SH-SY5Y (cell line): ENCODE results near the gene ARL17A.
"Not testable (repeated sequence)": the region's sequence is repeated elsewhere in the genome, so short reads cannot be mapped to it uniquely, and the experiment has no call there.

Experiments used
- GATA2 ChIP-seq: IDR thresholded peaks from 2 replicates; pipeline ENCODE4 v1.6.1; 2011; ENCODE audit warnings: mild to moderate bottlenecking, low read depth, low read length
- GATA3 ChIP-seq: IDR thresholded peaks from 2 replicates; pipeline ENCODE4 v1.6.1; 2011; ENCODE audit warnings: low read depth, mild to moderate bottlenecking, low read length, moderate library complexity

Gene ARL17A

GRCh38 chr17:46579083-46580075 is at the start of gene ARL17A:
ARL17A (minus strand) TSS chr17:46579691; CDS start chr17:46576322, 3,369 bp downstream.
- TF ChIP-seq GATA3, GATA2: not testable (repeated sequence)

DNA sequence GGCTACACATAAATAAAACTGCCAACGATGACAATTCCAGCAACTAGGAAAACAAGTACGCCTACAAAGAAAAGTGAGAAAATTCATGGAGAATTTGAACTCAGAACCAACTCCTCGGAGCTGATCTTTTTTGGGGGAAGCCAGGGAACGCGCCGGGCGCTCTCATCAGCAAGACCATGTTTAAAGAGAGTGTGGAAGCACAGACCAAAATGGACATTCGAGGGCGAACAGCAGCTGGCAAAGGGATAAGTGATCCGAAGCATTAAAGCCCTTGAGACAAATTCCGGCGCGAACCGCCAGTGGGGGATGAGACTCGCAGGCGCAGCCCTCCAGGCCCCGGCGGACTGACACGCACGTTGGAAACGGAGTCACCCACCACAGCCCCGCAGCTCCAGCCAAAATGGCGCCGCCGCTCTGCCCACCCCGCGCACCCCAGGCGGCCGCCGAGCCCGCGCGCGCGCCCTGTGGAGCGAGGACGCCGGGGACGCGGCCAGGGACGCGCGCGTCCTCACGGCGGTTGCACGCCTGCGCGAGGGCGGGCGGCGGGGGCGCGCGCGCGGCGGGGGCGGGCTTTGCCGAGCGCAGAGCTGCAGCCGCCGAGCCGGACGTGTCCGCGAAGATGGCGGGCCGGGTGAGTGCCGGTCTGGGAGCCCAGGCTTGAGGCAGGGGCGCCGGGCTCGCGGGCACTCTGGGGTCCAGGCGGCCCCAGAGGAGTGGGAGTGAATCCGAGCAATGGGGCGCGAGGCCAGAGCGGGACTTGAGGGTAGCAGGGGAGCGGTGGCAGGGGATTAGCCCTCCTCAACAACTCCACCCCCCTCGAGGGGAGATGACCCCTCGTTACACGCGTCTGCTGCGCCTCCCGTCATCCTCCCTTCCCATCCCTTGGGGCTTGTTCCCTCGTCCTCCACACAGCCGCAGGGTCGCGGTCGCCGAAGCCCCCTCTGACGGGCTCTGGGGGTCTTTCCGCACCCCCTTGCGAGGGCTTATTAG is 11.0 kb upstream of the ARL17A start, which contains the start of gene NSF:
Gene NSF (plus strand): TSS at position 513 of the 990 bp plus-strand sequence. CDS start 107 bp downstream, at position 620.
- TF ChIP-seq GATA2, GATA3: not testable (repeated sequence)

GRCh38 chr17:46512168-46512567 is 67.3 kb downstream of the ARL17A start, which contains the start of gene LRRC37A2:
LRRC37A2 (plus strand) TSS chr17:46512468; CDS start chr17:46512713, 245 bp downstream.
- not testable (repeated sequence) for TF ChIP-seq GATA3, GATA2
